HepG2 (cell line): ENCODE results near the gene ORC3. TPM values are rescaled to one million over a fixed set of nuclear protein-coding genes. Genes with fewer than 3 reads are reported as not detected.
A peak's percentile ranks its signal among the peaks of the same experiment; 100 is the strongest.

Experiments used
- BHLHE40 ChIP-seq: IDR thresholded peaks from 2 replicates; pipeline ENCODE4 v1.6.1; 2011; ENCODE audit warnings: low read length, improper control_type of control experiment
- CCDC6 ChIP-seq: sonication (generic); formaldehyde crosslinking; IDR thresholded peaks from 2 replicates; pipeline ENCODE4 v1.8.1; 2022; ENCODE audit warnings: mild to moderate bottlenecking, missing genetic modification reagents, moderate library complexity
- EP300 ChIP-seq, 3 experiments: sonication (generic) in 1 of 3; formaldehyde crosslinking in 1 of 3; IDR thresholded peaks; 2 replicates each; pipeline versions ENCODE4 v1.5.1 to v1.6.1; 2011 to 2020; ENCODE audit warnings: low read depth in 2 of 3, low read length in 2 of 3, borderline replicate concordance in 1 of 3, improper control_type of control experiment in 1 of 3, mild to moderate bottlenecking in 1 of 3, missing genetic modification reagents in 1 of 3, moderate library complexity in 1 of 3
- FOXJ3 ChIP-seq: sonication (generic); formaldehyde crosslinking; IDR thresholded peaks from 2 replicates; pipeline ENCODE4 v1.4.0; 2020; ENCODE audit warnings: missing genetic modification reagents, mild to moderate bottlenecking, borderline replicate concordance
- FOXM1 ChIP-seq: sonication (generic); formaldehyde crosslinking; IDR thresholded peaks from 2 replicates; pipeline ENCODE4 v1.5.0; 2020; ENCODE audit warnings: missing genetic modification reagents
- HCFC1 ChIP-seq: fragments of 150-350 bp; IDR thresholded peaks from 2 replicates; pipeline ENCODE4 v1.6.1; 2014; ENCODE audit warnings: low read depth, low read length
- MATR3 ChIP-seq: sonication (generic); formaldehyde crosslinking; IDR thresholded peaks from 2 replicates; pipeline ENCODE4 v1.4.0; 2020; ENCODE audit warnings: missing genetic modification reagents
- NFE2 ChIP-seq: sonication (generic); formaldehyde crosslinking; IDR thresholded peaks from 2 replicates; pipeline ENCODE4 v1.4.0; 2020; ENCODE audit warnings: missing genetic modification reagents
- RAD21 ChIP-seq: fragments of 450-650 bp; formaldehyde crosslinking; IDR thresholded peaks from 2 replicates; pipeline ENCODE4 v1.5.0; 2020; ENCODE audit warnings: mild to moderate bottlenecking
- RXRA ChIP-seq: sonication (generic); formaldehyde crosslinking; IDR thresholded peaks from 2 replicates; pipeline ENCODE4 v1.5.1; 2020; ENCODE audit warnings: missing genetic modification reagents
- ZBTB1 ChIP-seq: sonication (generic); formaldehyde crosslinking; IDR thresholded peaks from 2 replicates; pipeline ENCODE4 v1.4.0; 2020; ENCODE audit warnings: missing genetic modification reagents, borderline replicate concordance
- ZFP36L1 ChIP-seq: sonication (generic); formaldehyde crosslinking; IDR thresholded peaks from 2 replicates; pipeline ENCODE4 v1.8.0; 2022; ENCODE audit warnings: mild to moderate bottlenecking, missing genetic modification reagents, moderate library complexity
- ZNF510 ChIP-seq: sonication (generic); formaldehyde crosslinking; IDR thresholded peaks from 2 replicates; pipeline ENCODE4 v1.4.0; 2020; ENCODE audit warnings: low read depth, mild to moderate bottlenecking, missing genetic modification reagents
- polyA plus RNA-seq, 8 experiments: library from polyadenylated mRNA; depleted of rRNA in 3 of 8; stranded (reverse) in 7 of 8; unstranded in 1 of 8; fragments of >200 nt; fragmentation: Illumina TruSeq in 4 of 8; extraction: Trizol in 4 of 8; gene quantifications; 2 replicates each; pipeline versions ENCODE4 v1.2.1 to v1.2.3, GENCODE V29; 2011 to 2016; ENCODE audit warnings: low read depth in 4 of 8, missing spikeins in 1 of 8, mixed read lengths in 1 of 8; ENCODE audit not compliant: insufficient read depth in 1 of 8
- total RNA-seq, 5 experiments: library from RNA; depleted of rRNA; stranded (reverse); fragments of >200 nt; fragmentation: Illumina TruSeq; extraction: Trizol; gene quantifications; 2 replicates each; pipeline ENCODE4 v1.2.3, GENCODE V29; 2016; ENCODE audit warnings: low read depth in 1 of 5
- TF ChIP-seq, protein P1 (sequence below): sonication (generic); formaldehyde crosslinking; IDR thresholded peaks from 2 replicates; pipeline ENCODE4 v1.5.0; 2020; ENCODE audit warnings: mild to moderate bottlenecking, missing genetic modification reagents
- TF ChIP-seq, protein P2 (sequence below): sonication (generic); formaldehyde crosslinking; IDR thresholded peaks from 2 replicates; pipeline ENCODE4 v1.5.1; 2020; ENCODE audit warnings: missing genetic modification reagents, mild to moderate bottlenecking, borderline replicate concordance
- TF ChIP-seq, protein P3 (sequence below): sonication (generic); formaldehyde crosslinking; IDR thresholded peaks from 2 replicates; pipeline ENCODE4 v1.4.0; 2020; ENCODE audit warnings: missing genetic modification reagents
- TF ChIP-seq, protein P4 (sequence below): IDR thresholded peaks from 2 replicates; pipeline ENCODE4 v1.6.1; 2012; ENCODE audit warnings: low read depth, low read length, improper control_type of control experiment
- TF ChIP-seq, protein P5 (sequence below): IDR thresholded peaks from 2 replicates; pipeline ENCODE4 v1.6.1; 2016; ENCODE audit warnings: missing biosample characterization, missing genetic modification reagents, low read depth
- TF ChIP-seq, protein P6 (sequence below): sonication (generic); formaldehyde crosslinking; IDR thresholded peaks from 2 replicates; pipeline ENCODE4 v1.5.1; 2020; ENCODE audit warnings: mild to moderate bottlenecking, missing genetic modification reagents, borderline replicate concordance

ORC3 gene
- total and polyA plus RNA-seq, 2 of the 13 experiments (the other 11 are each of a cell fraction or from before 2014, with no cell fraction given), result 21.8 to 43.5 TPM

DNA sequence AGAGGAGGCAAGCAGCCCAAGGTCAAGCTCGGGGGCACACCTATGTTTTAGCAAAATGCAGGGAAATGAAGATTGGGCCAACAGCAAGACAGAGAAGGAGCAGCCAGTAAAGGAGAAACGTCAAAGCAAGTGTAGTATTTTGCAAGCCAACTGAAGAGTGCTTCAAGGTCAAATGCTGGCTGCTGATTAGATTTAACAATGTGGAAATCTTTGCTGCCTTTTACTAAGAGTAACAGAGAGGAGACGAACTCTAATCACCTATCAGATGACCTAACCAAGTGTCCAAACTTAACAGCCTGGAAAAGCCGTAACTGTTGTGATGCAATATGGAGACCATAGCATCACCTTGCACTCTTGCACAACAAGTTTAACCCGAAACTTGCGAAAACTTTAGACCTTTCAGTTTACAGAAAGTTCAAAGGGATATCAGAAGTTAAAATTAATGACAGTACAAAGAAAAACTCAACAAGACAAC is 81.7 kb downstream of the ORC3 start (continued):
- TF ChIP-seq, protein P1, sequence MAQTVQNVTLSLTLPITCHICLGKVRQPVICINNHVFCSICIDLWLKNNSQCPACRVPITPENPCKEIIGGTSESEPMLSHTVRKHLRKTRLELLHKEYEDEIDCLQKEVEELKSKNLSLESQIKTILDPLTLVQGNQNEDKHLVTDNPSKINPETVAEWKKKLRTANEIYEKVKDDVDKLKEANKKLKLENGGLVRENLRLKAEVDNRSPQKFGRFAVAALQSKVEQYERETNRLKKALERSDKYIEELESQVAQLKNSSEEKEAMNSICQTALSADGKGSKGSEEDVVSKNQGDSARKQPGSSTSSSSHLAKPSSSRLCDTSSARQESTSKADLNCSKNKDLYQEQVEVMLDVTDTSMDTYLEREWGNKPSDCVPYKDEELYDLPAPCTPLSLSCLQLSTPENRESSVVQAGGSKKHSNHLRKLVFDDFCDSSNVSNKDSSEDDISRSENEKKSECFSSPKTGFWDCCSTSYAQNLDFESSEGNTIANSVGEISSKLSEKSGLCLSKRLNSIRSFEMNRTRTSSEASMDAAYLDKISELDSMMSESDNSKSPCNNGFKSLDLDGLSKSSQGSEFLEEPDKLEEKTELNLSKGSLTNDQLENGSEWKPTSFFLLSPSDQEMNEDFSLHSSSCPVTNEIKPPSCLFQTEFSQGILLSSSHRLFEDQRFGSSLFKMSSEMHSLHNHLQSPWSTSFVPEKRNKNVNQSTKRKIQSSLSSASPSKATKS (CRISPR knock-in tag), result peak; percentile 90; the same call in 1 of the 2 replicates
- no peak for TF ChIP-seq ZBTB1 (CRISPR knock-in tag)
- TF ChIP-seq NFE2, result no peak
- TF ChIP-seq CCDC6 (CRISPR knock-in tag), result peak; percentile 86
- peak; percentile 89; the same call in 1 of the 2 replicates for TF ChIP-seq RXRA
- TF ChIP-seq, protein P2, sequence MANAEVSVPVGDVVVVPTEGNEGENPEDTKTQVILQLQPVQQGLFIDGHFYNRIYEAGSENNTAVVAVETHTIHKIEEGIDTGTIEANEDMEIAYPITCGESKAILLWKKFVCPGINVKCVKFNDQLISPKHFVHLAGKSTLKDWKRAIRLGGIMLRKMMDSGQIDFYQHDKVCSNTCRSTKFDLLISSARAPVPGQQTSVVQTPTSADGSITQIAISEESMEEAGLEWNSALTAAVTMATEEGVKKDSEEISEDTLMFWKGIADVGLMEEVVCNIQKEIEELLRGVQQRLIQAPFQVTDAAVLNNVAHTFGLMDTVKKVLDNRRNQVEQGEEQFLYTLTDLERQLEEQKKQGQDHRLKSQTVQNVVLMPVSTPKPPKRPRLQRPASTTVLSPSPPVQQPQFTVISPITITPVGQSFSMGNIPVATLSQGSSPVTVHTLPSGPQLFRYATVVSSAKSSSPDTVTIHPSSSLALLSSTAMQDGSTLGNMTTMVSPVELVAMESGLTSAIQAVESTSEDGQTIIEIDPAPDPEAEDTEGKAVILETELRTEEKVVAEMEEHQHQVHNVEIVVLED (CRISPR knock-in tag), result peak; percentile 63; the same call in 1 of the 2 replicates
- TF ChIP-seq EP300 (IDR thresholded peaks at IDR 0.05; ENCODE audit: low read depth in 2 of 2, low read length in 2 of 2), result peak; percentile 91 to 99
- peak; percentile 98 for TF ChIP-seq EP300 (CRISPR knock-in tag; IDR thresholded peaks at IDR 0.05; ENCODE audit: borderline replicate concordance)
- TF ChIP-seq, protein P3, sequence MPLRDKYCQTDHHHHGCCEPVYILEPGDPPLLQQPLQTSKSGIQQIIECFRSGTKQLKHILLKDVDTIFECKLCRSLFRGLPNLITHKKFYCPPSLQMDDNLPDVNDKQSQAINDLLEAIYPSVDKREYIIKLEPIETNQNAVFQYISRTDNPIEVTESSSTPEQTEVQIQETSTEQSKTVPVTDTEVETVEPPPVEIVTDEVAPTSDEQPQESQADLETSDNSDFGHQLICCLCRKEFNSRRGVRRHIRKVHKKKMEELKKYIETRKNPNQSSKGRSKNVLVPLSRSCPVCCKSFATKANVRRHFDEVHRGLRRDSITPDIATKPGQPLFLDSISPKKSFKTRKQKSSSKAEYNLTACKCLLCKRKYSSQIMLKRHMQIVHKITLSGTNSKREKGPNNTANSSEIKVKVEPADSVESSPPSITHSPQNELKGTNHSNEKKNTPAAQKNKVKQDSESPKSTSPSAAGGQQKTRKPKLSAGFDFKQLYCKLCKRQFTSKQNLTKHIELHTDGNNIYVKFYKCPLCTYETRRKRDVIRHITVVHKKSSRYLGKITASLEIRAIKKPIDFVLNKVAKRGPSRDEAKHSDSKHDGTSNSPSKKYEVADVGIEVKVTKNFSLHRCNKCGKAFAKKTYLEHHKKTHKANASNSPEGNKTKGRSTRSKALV (CRISPR knock-in tag), result peak; percentile 69; the same call in 1 of the 2 replicates
- no peak for TF ChIP-seq BHLHE40
- TF ChIP-seq FOXM1 (CRISPR knock-in tag), result no peak
- TF ChIP-seq, protein P4, sequence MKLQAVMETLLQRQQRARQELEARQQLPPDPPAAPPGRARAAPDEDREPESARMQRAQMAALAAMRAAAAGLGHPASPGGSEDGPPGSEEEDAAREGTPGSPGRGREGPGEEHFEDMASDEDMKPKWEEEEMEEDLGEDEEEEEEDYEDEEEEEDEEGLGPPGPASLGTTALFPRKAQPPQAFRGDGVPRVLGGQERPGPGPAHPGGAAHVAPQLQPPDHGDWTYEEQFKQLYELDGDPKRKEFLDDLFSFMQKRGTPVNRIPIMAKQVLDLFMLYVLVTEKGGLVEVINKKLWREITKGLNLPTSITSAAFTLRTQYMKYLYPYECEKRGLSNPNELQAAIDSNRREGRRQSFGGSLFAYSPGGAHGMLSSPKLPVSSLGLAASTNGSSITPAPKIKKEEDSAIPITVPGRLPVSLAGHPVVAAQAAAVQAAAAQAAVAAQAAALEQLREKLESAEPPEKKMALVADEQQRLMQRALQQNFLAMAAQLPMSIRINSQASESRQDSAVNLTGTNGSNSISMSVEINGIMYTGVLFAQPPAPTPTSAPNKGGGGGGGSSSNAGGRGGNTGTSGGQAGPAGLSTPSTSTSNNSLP, result peak; percentile 61
- TF ChIP-seq ZNF510 (CRISPR knock-in tag), result no peak
- TF ChIP-seq MATR3 (CRISPR knock-in tag), result no peak
- TF ChIP-seq ZFP36L1 (CRISPR knock-in tag), result peak; percentile 92
- no peak for TF ChIP-seq RAD21 (CRISPR knock-in tag)
- TF ChIP-seq, protein P5, sequence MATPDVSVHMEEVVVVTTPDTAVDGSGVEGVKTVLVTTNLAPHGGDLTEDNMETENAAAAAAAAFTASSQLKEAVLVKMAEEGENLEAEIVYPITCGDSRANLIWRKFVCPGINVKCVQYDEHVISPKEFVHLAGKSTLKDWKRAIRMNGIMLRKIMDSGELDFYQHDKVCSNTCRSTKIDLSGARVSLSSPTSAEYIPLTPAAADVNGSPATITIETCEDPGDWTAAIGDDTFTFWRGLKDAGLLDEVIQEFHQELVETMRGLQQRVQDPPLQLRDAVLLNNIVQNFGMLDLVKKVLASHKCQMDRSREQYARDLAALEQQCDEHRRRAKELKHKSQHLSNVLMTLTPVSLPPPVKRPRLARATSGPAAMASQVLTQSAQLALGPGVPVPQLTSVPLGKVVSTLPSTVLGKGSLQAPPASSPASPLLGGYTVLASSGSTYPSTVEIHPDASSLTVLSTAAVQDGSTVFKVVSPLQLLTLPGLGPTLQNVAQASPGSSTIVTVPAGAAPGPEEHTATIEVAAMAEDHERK, result no peak
- no peak for TF ChIP-seq HCFC1
- TF ChIP-seq, protein P6, sequence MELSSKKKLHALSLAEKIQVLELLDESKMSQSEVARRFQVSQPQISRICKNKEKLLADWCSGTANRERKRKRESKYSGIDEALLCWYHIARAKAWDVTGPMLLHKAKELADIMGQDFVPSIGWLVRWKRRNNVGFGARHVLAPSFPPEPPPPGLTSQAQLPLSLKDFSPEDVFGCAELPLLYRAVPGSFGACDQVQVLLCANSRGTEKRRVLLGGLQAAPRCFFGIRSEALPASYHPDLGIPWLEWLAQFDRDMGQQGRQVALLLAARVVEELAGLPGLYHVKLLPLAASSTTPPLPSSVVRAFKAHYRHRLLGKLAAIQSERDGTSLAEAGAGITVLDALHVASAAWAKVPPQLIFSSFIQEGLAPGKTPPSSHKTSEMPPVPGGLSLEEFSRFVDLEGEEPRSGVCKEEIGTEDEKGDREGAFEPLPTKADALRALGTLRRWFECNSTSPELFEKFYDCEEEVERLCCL (CRISPR knock-in tag), result no peak
- peak; percentile 98 for TF ChIP-seq FOXJ3 (CRISPR knock-in tag)
